Activated CD4-positive, alpha-beta T cell treated with anti-CD3 and anti-CD28 coated beads, Interleukin-10, Interleukin-2, amounts not matched to agents 100 ng/mL and 50 ng/mL, durations not matched to agents 16 hours and 8 hours (primary cell): ENCODE measurements around the gene STIM1.

Experiments used
- DNase-seq: peaks from one replicate; pipeline ENCODE4 v3.0.0-alpha.2; 2020

The STIM1 gene

GRCh38 chr11:3856856-3857553, 1.5 kb downstream of the STIM1 start:
- no peak for DNase-seq

- no peak for DNase-seq
Observed at GRCh38 chr11:3857628-3858027, 2.2 kb downstream of the STIM1 start.

DNA sequence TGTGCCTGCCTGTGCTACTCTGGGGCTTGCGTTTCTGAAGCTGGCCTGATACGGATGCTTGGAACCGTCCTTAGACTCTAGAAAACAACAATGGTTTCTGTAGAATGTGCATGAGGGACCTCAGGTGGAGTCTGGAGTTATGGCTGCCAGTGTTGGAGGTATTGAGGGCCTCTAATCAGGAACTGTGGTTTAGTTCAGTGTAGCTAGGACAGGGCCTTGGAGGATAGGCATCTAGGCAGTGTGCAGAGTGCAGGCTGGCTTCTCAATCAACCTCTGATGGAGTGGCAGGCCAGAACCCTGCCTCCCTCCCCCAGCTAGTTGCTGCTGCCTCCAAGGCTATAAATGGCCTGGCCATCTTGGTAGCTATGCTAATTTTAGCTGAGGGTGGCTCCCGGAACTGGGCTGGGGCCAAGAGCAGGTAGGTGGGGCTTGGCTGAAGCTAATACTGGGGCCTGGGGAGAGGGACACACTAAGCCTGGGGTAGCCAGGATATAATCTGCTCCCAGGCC, 4.0 kb downstream of the STIM1 start:
- DNase-seq, result no peak

DNA sequence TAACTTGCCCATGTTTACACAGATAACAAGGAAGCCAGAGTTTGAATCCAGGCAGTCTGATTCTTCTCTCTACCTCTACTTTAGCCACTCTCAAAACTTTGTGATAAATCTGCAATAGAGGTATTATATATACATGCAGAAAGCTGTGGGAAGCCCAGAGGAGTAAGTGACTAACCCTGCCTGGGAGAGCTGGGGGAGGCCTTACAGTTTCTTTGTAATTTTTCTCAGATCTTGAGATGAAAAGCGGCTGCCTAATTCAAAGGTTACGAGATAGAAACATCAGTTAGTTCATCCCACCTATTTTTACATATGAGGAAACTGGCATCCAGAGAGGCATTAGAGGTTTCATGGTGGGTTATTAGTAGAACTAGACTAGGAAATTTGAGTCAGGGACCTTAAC, 4.9 kb downstream of the STIM1 start:
- no peak for DNase-seq

GRCh38 chr11:3860898-3861393, 5.5 kb downstream of the STIM1 start:
- DNase-seq, result peak; percentile 68

GRCh38 chr11:3861683-3862082, 6.2 kb downstream of the STIM1 start:
- DNase-seq, result peak; percentile 61

DNA sequence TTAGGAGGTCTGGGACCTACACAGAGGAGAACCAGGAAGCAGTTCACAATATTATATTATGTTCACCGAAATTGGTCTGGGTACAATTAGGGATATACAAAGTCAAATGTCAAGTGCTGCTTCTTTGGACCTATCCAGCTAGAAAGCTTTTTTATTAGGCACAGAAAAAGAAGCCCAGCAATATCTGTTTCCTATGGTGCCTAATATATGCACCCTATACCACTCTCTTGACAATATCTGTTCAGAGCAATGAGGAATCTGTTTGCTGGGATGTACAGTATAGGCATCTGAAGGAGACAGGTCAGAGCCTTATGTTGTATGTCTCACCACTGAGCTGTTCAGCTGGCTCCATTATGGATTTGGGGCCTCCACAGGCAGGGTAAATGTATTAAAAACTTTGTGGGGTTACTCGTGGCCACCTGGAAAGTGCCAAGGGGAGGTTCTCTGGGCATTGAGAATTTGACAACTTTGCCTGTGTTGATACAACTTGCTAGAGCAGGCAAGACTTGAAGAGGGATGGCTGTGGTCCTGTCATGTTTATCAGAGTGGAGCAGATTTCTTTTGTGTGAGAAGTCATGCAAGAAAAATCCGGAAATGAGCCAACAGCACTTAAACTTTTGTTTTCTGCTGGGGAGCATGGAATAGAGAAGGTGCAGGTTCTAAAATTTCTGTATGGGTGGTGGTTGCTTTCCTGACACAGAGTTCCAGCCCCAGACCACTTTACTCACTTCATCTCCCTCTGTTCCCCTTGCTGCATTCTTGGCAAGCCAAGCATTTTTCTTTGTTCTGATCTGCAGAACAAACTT, 10.1 kb downstream of the STIM1 start:
- no peak for DNase-seq

DNA sequence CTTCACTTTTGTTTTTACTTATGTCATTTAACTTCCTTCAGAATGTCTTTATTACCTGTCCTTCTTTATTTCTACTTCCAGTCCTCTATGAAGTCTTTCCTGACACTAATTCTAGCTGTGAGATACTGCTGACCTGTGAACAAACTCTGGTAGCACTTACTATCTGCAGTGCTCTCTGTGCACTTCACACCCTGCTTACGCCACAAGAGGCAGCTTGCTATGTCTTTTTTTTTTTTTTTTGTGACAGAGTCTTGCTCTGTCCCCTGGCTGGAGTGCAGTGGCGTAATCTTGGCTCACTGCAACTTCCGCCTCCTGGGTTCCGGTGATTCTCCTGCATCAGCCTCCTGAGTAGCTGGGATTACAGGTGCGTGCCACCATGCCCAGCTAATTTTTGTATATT, 10.7 kb downstream of the STIM1 start:
- DNase-seq, result no peak

- DNase-seq, result no peak
Observed at GRCh38 chr11:3866836-3867208, 11.4 kb downstream of the STIM1 start.

DNA sequence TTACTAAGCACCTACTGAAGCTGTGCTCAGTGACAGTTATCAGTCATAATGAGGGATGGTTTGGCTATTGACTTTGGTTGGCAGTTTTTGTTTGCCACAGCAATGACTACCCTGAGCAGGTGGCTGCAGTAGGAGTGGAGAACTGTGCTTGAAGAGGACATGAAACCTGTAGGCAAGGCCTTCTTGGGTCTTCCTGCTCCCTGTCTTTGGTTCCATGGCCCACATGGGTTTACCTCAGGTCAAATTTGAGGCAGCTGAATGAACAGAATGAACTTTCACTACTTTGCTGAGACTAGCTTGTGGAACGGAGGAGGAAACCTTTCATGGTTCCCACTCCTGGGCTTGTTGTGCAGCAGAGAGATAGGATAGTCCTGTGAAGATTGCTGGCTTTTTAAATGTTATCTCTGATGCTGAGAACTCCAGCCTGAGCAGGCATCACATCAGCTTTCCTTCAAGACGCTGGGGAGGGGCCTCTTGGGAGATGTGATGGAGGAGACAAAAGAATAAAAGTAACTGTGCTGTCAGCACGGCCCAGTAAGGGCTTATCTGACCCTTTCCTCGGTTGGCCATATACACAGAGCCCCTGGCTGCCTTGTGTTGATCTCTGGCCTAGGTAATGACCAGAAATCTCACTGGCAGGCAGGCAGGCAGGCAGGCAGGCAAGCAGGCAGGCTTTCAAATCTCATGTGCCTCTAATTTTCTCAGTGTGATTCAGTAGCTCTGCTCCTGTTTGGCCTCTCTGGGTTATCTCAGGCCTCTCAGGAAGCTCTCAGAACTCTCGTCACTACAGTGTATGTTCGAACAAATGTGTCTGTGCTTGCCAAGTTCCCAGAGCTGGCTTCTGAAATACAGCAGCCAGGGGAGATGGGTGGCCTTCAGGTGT, 12.0 kb downstream of the STIM1 start:
- peak; percentile 56 for DNase-seq

GRCh38 chr11:3873712-3874349, 18.4 kb downstream of the STIM1 start:
- DNase-seq, result no peak

- DNase-seq, result no peak
Observed at GRCh38 chr11:3876613-3877012, 21.1 kb downstream of the STIM1 start.

- no peak for DNase-seq
Observed at GRCh38 chr11:3877364-3878257, 22.1 kb downstream of the STIM1 start.

- no peak for DNase-seq
Observed at GRCh38 chr11:3878258-3878584, 22.8 kb downstream of the STIM1 start.

- DNase-seq, result no peak
Observed at GRCh38 chr11:3879216-3879966, 23.9 kb downstream of the STIM1 start.

- DNase-seq, result no peak
Observed at GRCh38 chr11:3879967-3880542, 24.6 kb downstream of the STIM1 start.

DNA sequence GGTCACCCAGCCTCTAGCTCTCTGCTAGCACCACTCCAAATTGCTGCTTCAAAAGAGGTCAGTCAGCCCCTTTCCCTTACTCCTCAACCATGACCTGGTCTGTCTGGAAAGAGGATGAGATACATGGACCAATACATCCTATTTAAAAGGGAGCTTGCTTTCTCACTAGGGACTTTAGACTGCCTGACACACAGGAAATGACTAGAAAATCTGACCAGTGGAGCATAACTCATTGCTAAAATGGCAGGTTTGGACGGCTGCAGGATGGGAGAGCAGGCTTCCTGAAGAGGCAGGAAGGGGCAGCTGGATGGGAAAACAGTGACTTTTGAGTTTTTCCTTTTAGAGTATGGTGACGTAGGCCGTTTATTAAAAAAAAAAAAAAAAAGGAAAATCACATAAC, 25.3 kb downstream of the STIM1 start:
- DNase-seq, result no peak

DNA sequence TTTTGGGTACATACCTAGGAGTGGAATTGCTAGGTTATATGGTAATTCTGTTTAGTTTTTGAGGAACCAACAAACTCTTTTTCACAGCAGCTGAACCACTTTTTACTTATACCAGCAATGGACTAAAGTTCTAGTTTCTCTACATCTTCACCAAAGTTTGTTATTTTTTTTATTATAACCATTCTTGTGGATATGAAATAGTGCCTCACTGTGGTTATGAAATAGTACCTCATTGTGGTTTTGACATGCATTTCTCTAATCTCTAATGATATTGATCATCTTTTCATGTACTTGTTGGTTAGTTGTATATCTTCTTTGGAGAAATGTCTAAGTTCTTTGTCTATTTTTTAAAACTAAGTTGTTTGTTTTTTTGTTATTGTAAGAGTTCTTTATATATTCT, 27.2 kb downstream of the STIM1 start:
- no peak for DNase-seq

- no peak for DNase-seq
Observed at GRCh38 chr11:3885855-3886254, 30.4 kb downstream of the STIM1 start.

DNA sequence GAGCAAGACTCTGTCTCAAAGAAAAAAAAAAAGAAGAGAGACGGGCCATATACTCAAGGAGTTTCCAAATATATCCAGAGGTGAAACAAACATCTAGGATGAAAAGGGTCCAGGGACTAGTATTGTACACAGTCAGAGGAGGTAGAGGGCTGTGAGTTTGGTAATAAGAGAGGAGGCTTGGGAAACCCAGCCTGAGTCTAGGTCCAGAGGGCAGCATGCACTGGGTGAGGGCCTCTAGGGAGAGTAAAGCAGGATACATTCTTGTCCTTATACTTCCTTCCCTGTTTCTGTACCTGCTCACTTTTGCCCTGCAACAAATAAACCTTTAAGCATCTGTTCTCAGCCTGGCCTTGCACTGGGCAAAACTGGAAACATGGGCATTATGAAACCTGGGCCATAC, 31.5 kb downstream of the STIM1 start:
- no peak for DNase-seq

- no peak for DNase-seq
Observed at GRCh38 chr11:3888876-3889275, 33.4 kb downstream of the STIM1 start.
